Mesendoderm (in vitro differentiated cells): ENCODE results near the gene TMX4.

Experiments
- DNase-seq: peaks from one replicate; pipeline ENCODE4 v3.0.0; 2013
- H2AK5ac ChIP-seq: 2 replicates; pipeline ENCODE4 v1.6.1; 2013; ENCODE audit warnings: low read length, inconsistent platforms
- H2BK120ac ChIP-seq: 2 replicates; pipeline ENCODE4 v1.6.1; 2013; ENCODE audit warnings: low read depth, mild to moderate bottlenecking, low read length, moderate library complexity, mixed read lengths
- H2BK15ac ChIP-seq: replicated peaks from 2 replicates; pipeline ENCODE4 v1.6.1; 2013; ENCODE audit warnings: low read depth, mild to moderate bottlenecking, moderate library complexity
- H2BK5ac ChIP-seq: 2 replicates; pipeline ENCODE4 v1.6.1; 2013; ENCODE audit warnings: low read length, inconsistent platforms
- H3K18ac ChIP-seq: 2 replicates; pipeline ENCODE4 v1.6.1; 2013; ENCODE audit warnings: mild to moderate bottlenecking, low read length, mixed read lengths
- H3K23ac ChIP-seq: one replicate; pipeline ENCODE4 v1.6.1; 2013; ENCODE audit warnings: low read length
- H3K27ac ChIP-seq: 2 replicates; pipeline ENCODE4 v1.5.1; 2013; ENCODE audit warnings: low read depth, mild to moderate bottlenecking, inconsistent platforms, low read length, moderate library complexity
- H3K27me3 ChIP-seq: 2 replicates; pipeline ENCODE4 v1.6.1; 2013; ENCODE audit warnings: low read length, control low read depth, mild to moderate bottlenecking, inconsistent platforms; ENCODE audit not compliant: insufficient read depth, poor library complexity
- H3K36me3 ChIP-seq: 2 replicates; pipeline ENCODE4 v1.6.1; 2013; ENCODE audit warnings: low read length, inconsistent platforms; ENCODE audit not compliant: control insufficient read depth, insufficient read depth
- H3K4ac ChIP-seq: one replicate; pipeline ENCODE4 v1.6.1; 2013; ENCODE audit warnings: low read depth, mild to moderate bottlenecking, low read length, moderate library complexity
- H3K4me1 ChIP-seq: 2 replicates; pipeline ENCODE4 v1.6.1; 2013; ENCODE audit warnings: low read depth, low read length, inconsistent platforms; ENCODE audit not compliant: control insufficient read depth
- H3K4me2 ChIP-seq: 2 replicates; pipeline ENCODE4 v1.6.1; 2013; ENCODE audit warnings: low read length
- H3K4me3 ChIP-seq: 2 replicates; pipeline ENCODE4 v1.5.1; 2013; ENCODE audit warnings: mild to moderate bottlenecking, low read length
- H3K56ac ChIP-seq: one replicate; pipeline ENCODE4 v1.6.1; 2013; ENCODE audit warnings: low read length
- H3K79me1 ChIP-seq: 2 replicates; pipeline ENCODE4 v1.6.1; 2013; ENCODE audit warnings: low read length, inconsistent platforms
- H3K79me2 ChIP-seq: 2 replicates; pipeline ENCODE4 v1.6.1; 2013; ENCODE audit warnings: mild to moderate bottlenecking, low read length; ENCODE audit not compliant: control insufficient read depth, insufficient read depth
- H3K9ac ChIP-seq: 2 replicates; pipeline ENCODE4 v1.6.1; 2013; ENCODE audit warnings: low read length, inconsistent platforms
- H4K5ac ChIP-seq: one replicate; pipeline ENCODE4 v1.6.1; 2013; ENCODE audit warnings: low read length
- H4K8ac ChIP-seq: one replicate; pipeline ENCODE4 v1.6.1; 2013; ENCODE audit warnings: low read depth, mild to moderate bottlenecking, control low read depth, low read length, moderate library complexity
- WGBS: extraction: QIAGEN DNeasy Blood & Tissue Kit; methylation state at CpG from one replicate; pipeline ENCODE4 v1.1.7; 2013; ENCODE audit warnings: low lambda C conversion rate, missing lambda C conversion rate; ENCODE audit not compliant: insufficient coverage; ENCODE audit errors: extremely low coverage; 5-methylcytosine and 5-hydroxymethylcytosine counted together

Gene TMX4

GRCh38 chr20:7996898-7997297 lies 22.7 kb downstream of the TMX4 start:
- no CpG with 5 or more reads among the region's 3 CpGs for WGBS
- Histone ChIP-seq H3K23ac (no peak overlapping the region), H2BK5ac (no peak overlapping the region), H2BK15ac (no peak overlapping the region), H3K18ac (no peak overlapping the region), H3K27ac (no peak overlapping the region), H3K79me2 (no peaks in the 10 kb centered on the region), H3K4ac (no peak overlapping the region), H3K79me1 (no peaks in the 10 kb centered on the region), H3K9ac (no peak overlapping the region), H3K36me3 (no peaks in the 10 kb centered on the region), H2BK120ac (no peak overlapping the region), H3K56ac (no peak overlapping the region), H4K8ac (no peak overlapping the region), H3K4me3 (no peak overlapping the region), H3K27me3 (no peaks in the 10 kb centered on the region), H2AK5ac (no peak overlapping the region), H4K5ac (no peak overlapping the region), H3K4me2 (no peak overlapping the region), H3K4me1 (no peaks in the 10 kb centered on the region)
- no peak for DNase-seq

- no peak overlapping the region for H3K4ac ChIP-seq
- no peak overlapping the region for H3K4me2 ChIP-seq
- H2BK5ac ChIP-seq, result no peak overlapping the region
- no peak overlapping the region for H3K4me3 ChIP-seq
- no peaks in the 10 kb centered on the region for H3K36me3 ChIP-seq
- H3K27ac ChIP-seq, result no peak overlapping the region
- H2BK15ac ChIP-seq, result no peak overlapping the region
- H3K79me1 ChIP-seq, result no peaks in the 10 kb centered on the region
- no peak overlapping the region for H2BK120ac ChIP-seq
- H3K27me3 ChIP-seq, result no peaks in the 10 kb centered on the region
- H3K79me2 ChIP-seq, result no peaks in the 10 kb centered on the region
- DNase-seq, result no peak
- no peak overlapping the region for H4K8ac ChIP-seq
- no peak overlapping the region for H3K56ac ChIP-seq
- H2AK5ac ChIP-seq, result no peak overlapping the region
- no CpG with 5 or more reads among the region's 1 CpG for WGBS
- no peak overlapping the region for H3K9ac ChIP-seq
- no peak overlapping the region for H3K18ac ChIP-seq
- H3K23ac ChIP-seq, result no peak overlapping the region
- no peak overlapping the region for H4K5ac ChIP-seq
- no peaks in the 10 kb centered on the region for H3K4me1 ChIP-seq
These were observed 24.8 kb downstream of the TMX4 start for GRCh38 chr20:7994809-7995208.

- no peak overlapping the region for H2BK120ac ChIP-seq
- DNase-seq, result no peak
- H3K4ac ChIP-seq, result no peak overlapping the region
- H4K5ac ChIP-seq, result no peak overlapping the region
- H2BK5ac ChIP-seq, result no peak overlapping the region
- no CpG with 5 or more reads among the region's 2 CpGs for WGBS
- no peak overlapping the region for H3K4me2 ChIP-seq
- H3K23ac ChIP-seq, result no peak overlapping the region
- no peaks in the 10 kb centered on the region for H3K36me3 ChIP-seq
- no peak overlapping the region for H3K18ac ChIP-seq
- H3K4me1 ChIP-seq, result no peaks in the 10 kb centered on the region
- no peak overlapping the region for H3K27ac ChIP-seq
- no peaks in the 10 kb centered on the region for H3K27me3 ChIP-seq
- no peak overlapping the region for H3K9ac ChIP-seq
- no peaks in the 10 kb centered on the region for H3K79me2 ChIP-seq
- no peaks in the 10 kb centered on the region for H3K79me1 ChIP-seq
- H3K4me3 ChIP-seq, result no peak overlapping the region
- H2AK5ac ChIP-seq, result no peak overlapping the region
- H2BK15ac ChIP-seq, result no peak overlapping the region
- no peak overlapping the region for H4K8ac ChIP-seq
- no peak overlapping the region for H3K56ac ChIP-seq
These were observed 25.9 kb downstream of the TMX4 start for GRCh38 chr20:7993703-7994102.

DNA sequence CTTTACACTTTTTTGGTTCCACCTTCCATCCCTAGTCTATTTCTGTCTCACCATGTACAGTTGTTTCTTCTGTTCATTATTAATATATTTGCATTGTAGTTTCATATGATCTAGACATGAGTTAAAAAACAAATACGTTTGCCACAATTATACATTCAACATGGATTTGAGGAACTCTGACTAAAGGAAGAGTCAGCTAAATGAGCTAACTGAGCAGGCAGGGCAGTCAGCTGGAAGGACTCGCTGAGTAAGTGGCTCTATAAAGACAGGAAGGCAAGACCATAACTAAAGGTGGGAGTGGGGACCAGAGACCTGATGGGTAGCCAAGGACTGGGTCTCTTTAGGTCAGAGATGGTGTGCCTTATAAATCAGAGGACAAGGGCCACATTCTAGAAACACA lies 26.3 kb downstream of the TMX4 start:
- Histone ChIP-seq H2BK120ac (no peak overlapping the region), H3K18ac (no peak overlapping the region), H3K9ac (no peak overlapping the region), H3K4me2 (no peak overlapping the region), H3K56ac (no peak overlapping the region), H3K36me3 (no peaks in the 10 kb centered on the region), H3K79me2 (no peaks in the 10 kb centered on the region), H4K5ac (no peak overlapping the region), H3K79me1 (no peaks in the 10 kb centered on the region), H3K23ac (no peak overlapping the region), H4K8ac (no peak overlapping the region), H3K4me3 (no peak overlapping the region), H2BK5ac (no peak overlapping the region), H3K4me1 (no peaks in the 10 kb centered on the region), H3K27ac (no peak overlapping the region), H2BK15ac (no peak overlapping the region), H2AK5ac (no peak overlapping the region), H3K27me3 (no peaks in the 10 kb centered on the region), H3K4ac (no peak overlapping the region)
- no peak for DNase-seq
- WGBS, result no CpG with 5 or more reads among the region's 2 CpGs

DNA sequence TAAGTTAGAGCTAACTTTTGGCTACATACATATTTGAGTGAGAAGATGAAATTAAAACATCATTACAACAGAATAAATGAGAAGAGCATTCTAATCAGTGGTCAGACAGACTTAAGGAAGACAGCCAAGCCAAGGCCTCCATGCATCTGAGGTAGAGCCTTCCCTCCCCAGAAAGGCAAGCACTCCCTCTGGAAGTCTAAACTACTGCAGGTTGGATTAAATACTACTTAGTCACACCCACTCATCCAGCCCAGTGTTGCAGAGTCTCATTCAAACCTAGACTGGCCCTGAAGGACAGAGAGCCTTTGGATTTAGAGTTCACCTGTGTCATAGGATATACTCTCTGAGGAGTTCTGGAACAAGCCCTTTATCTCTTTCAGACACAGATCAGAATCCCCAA lies 29.2 kb downstream of the TMX4 start:
- Histone ChIP-seq H3K56ac (no peak overlapping the region), H2AK5ac (no peak overlapping the region), H2BK5ac (no peak overlapping the region), H3K9ac (no peak overlapping the region), H3K79me2 (no peaks in the 10 kb centered on the region), H3K79me1 (no peaks in the 10 kb centered on the region), H3K23ac (no peak overlapping the region), H3K36me3 (no peaks in the 10 kb centered on the region), H2BK120ac (no peak overlapping the region), H4K5ac (no peak overlapping the region), H3K4me2 (no peak overlapping the region), H3K4ac (no peak overlapping the region), H3K27ac (no peak overlapping the region), H3K4me3 (no peak overlapping the region), H3K27me3 (no peaks in the 10 kb centered on the region), H2BK15ac (no peak overlapping the region), H3K18ac (no peak overlapping the region), H4K8ac (no peak overlapping the region), H3K4me1 (no peaks in the 10 kb centered on the region)
- DNase-seq, result no peak

GRCh38 chr20:7989379-7989778 lies 30.2 kb downstream of the TMX4 start:
- H4K5ac ChIP-seq, result no peak overlapping the region
- H3K18ac ChIP-seq, result no peak overlapping the region
- WGBS, result no CpG with 5 or more reads among the region's 1 CpG
- no peak overlapping the region for H3K4me3 ChIP-seq
- no peak overlapping the region for H3K56ac ChIP-seq
- H3K79me2 ChIP-seq, result no peaks in the 10 kb centered on the region
- no peak overlapping the region for H3K23ac ChIP-seq
- H2BK15ac ChIP-seq, result no peak overlapping the region
- no peaks in the 10 kb centered on the region for H3K79me1 ChIP-seq
- no peaks in the 10 kb centered on the region for H3K27me3 ChIP-seq
- no peak overlapping the region for H3K4ac ChIP-seq
- no peak for DNase-seq
- H3K4me1 ChIP-seq, result no peaks in the 10 kb centered on the region
- no peak overlapping the region for H3K27ac ChIP-seq
- no peaks in the 10 kb centered on the region for H3K36me3 ChIP-seq
- H2BK5ac ChIP-seq, result no peak overlapping the region
- H2BK120ac ChIP-seq, result no peak overlapping the region
- H2AK5ac ChIP-seq, result no peak overlapping the region
- no peak overlapping the region for H3K4me2 ChIP-seq
- H4K8ac ChIP-seq, result no peak overlapping the region
- no peak overlapping the region for H3K9ac ChIP-seq
